ENCODE data around the gene TSHZ2.

Gene TSHZ2

GRCh38 chr20:52945862-52946522 is 26.2 kb upstream of the TSHZ2 start:
- no peak for TF ChIP-seq CTCF (IDR thresholded peaks at IDR 0.05; ENCODE audit: low read depth, low read length)
- no peak for DNase-seq (ENCODE audit: extremely low read depth, low read depth)

DNA sequence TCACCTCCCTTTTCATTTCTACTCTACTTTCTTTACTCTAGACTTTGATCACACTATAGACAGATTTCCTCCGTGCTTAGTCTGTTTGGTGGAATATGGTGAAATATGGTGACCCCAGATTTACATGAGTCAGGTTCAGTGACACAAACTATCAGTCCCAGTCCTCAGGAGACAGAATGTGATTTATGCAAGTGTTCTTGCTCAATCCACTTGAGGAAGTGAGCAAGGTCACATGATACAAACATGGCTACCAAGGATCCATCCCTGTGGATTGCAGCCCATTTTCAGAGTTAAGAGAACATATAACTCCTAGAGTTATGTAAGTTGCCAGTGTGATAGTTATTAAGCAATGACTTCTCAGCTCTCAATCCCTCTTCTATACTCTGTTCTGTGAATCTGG is 23.7 kb upstream of the TSHZ2 start:
- DNase-seq (ENCODE audit: extremely low read depth, low read depth), result no peak
- TF ChIP-seq CTCF (IDR thresholded peaks at IDR 0.05; ENCODE audit: low read depth, low read length), result no peak

- TF ChIP-seq CTCF (IDR thresholded peaks at IDR 0.05; ENCODE audit: low read depth, low read length), result no peak
- DNase-seq (ENCODE audit: extremely low read depth, low read depth), result no peak
These were observed 19.1 kb upstream of the TSHZ2 start for GRCh38 chr20:52953020-52953419.

DNA sequence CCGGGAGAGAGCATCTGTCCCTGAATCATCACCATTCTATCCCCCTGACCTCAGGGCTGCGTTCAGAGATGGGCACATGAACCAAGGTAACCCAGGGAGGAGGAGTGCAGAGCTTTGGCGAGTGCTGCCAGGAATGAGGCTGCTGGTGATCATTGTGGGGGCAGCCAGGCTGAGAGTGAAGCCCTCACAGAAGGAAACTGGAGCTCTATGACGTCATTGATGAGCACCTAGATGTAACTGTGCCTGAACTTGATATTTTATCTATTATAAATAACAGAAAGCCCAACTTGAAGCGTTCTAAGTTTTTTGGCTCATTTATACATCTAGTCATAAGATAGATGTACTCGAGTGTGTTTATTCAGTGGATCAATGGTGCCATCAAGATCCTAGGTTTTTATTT is 17.3 kb upstream of the TSHZ2 start:
- DNase-seq (ENCODE audit: extremely low read depth, low read depth), result no peak
- TF ChIP-seq CTCF (IDR thresholded peaks at IDR 0.05; ENCODE audit: low read depth, low read length), result no peak

DNA sequence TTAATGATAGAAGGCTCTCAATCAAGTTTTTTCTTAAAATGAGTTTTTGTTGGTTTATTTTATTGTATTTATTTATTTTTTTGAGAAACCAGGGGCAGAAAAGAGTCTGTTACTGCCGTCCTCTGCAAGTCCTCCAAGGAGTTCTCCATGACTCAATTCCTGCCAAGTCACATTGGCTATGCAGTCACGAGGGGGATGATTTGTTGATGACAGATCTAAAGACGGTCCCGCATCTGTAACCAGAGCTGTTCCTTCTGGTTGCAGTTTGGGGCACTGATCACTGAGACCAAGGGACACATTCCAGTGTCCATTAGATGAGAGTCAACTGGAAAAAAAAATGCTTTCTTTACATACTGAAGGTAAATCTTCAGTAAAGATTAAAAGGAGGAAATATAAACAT is 13.9 kb upstream of the TSHZ2 start:
- TF ChIP-seq CTCF (IDR thresholded peaks at IDR 0.05; ENCODE audit: low read depth, low read length), result no peak
- DNase-seq (ENCODE audit: extremely low read depth, low read depth), result no peak

DNA sequence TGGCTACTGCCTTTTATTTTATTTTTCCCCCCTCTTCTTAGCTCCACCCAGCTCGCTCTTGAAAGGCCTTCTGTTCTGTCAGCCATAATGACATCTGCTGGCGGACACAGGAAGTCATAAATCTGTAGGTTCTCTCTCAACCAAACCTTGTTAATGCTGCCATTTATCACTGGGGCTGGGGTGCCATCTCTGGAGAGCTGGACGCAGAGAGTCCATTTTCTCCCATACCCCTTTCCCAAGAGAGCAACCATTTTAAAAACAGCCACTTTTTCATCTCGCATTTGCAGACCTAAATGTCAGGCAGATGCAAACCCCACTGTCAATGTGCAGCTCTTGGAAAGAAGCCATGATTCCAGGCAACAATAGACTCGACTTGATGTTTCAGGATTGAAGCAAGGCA is 13.0 kb upstream of the TSHZ2 start:
- TF ChIP-seq CTCF (IDR thresholded peaks at IDR 0.05; ENCODE audit: low read depth, low read length), result no peak
- DNase-seq (ENCODE audit: extremely low read depth, low read depth), result no peak

DNA sequence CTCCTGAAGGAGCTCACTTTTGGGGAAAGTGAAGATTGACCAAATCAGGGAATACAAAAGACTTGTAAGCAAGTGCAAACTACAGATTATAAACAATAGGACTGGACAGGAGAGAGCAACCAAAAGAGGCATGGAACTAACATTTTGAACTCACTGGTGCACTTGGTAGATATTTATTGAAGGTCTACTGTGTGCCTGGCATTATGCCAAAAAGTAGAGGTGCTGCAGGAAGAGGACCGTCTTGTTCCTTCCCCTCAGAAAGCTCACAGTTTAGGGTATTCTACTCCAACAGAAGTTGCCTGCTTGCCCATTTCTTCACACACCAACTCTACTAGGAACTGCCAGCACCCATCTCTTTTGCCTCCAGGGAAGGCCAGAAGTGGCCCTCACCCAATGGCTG is 10.0 kb upstream of the TSHZ2 start:
- TF ChIP-seq CTCF (IDR thresholded peaks at IDR 0.05; ENCODE audit: low read depth, low read length), result no peak
- no peak for DNase-seq (ENCODE audit: extremely low read depth, low read depth)
